ENCODE measurements around the gene PFN3. TPM values are rescaled to one million over a fixed set of nuclear protein-coding genes. Genes with fewer than 3 reads are reported as not detected.

PFN3 gene
- total and polyA plus RNA-seq, 8 donors, result not detected

GRCh38 chr5:177355162-177355867, 45.1 kb downstream of the PFN3 start:
- Histone ChIP-seq H3K4me1 (peaks cover 11 to 63% (median 39%) of the 10 kb centered on the region in 4 donors), H3K27me3 (no peaks in the 10 kb centered on the region), H3K27ac (no peak overlapping the region), H3K36me3 (no peaks in the 10 kb centered on the region), H3K4me3 (no peak overlapping the region), H3K9me3 (no peaks in the 10 kb centered on the region)
- intact Hi-C loops (cut with DNase I; ENCODE audit: low total_unique reads), result no loop called here
- no peak for TF ChIP-seq CTCF (IDR thresholded peaks at IDR 0.05)
- no peak for TF ChIP-seq POLR2AphosphoS5 (IDR thresholded peaks at IDR 0.05)
- no peak for TF ChIP-seq EP300 (IDR thresholded peaks at IDR 0.05)
- TF ChIP-seq POLR2A (IDR thresholded peaks at IDR 0.05), result no peak
- DNase-seq, result no peak
- WGBS, 5 donors, result 70 to 92% (median 91%) methylated on average over 1 of the region's 1 CpG

DNA sequence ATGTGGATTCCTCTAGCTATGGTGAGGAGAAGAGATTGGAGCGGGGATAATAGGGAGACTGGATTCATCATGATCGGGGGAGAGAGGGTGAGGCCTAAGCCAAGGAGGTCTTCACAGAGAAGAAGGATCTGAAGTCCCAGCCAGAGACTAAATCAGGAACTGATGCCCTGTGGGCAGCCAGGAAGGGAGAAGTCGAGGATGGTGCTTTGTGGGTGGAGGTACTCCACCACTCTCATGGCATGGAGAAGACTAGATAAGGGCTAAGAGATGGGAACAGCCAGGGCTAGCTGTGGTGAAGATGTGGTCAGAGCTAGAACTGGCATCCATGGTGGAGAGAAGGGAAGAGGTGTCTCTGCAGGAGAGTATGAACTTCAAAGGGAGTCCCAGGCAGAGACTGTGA, 45.8 kb downstream of the PFN3 start:
- Histone ChIP-seq H3K27ac (no peak overlapping the region), H3K27me3 (no peaks in the 10 kb centered on the region), H3K4me3 (no peak overlapping the region), H3K36me3 (peaks cover 0 to 5% (median 2%) of the 10 kb centered on the region in 4 donors), H3K4me1 (peaks cover 17 to 63% (median 43%) of the 10 kb centered on the region in 4 donors), H3K9me3 (no peaks in the 10 kb centered on the region)
- TF ChIP-seq POLR2AphosphoS5 (IDR thresholded peaks at IDR 0.05) (no peak), CTCF (IDR thresholded peaks at IDR 0.05) (no peak), EP300 (IDR thresholded peaks at IDR 0.05) (no peak), POLR2A (IDR thresholded peaks at IDR 0.05) (no peak)
- 76 to 82% (median 77%) methylated on average over 3 of the region's 3 CpGs for WGBS, 5 donors
- DNase-seq, result no peak
- intact Hi-C loops (cut with DNase I; ENCODE audit: low total_unique reads), result no loop called here

- Histone ChIP-seq H3K4me3 (no peak overlapping the region), H3K36me3 (peaks cover 0 to 10% (median 5%) of the 10 kb centered on the region in 4 donors), H3K27me3 (no peaks in the 10 kb centered on the region), H3K27ac (no peak overlapping the region), H3K4me1 (peaks cover 22 to 63% (median 44%) of the 10 kb centered on the region in 4 donors), H3K9me3 (no peaks in the 10 kb centered on the region)
- intact Hi-C loops (cut with DNase I; ENCODE audit: low total_unique reads), result no loop called here
- DNase-seq, result no peak
- no peak for TF ChIP-seq POLR2AphosphoS5 (IDR thresholded peaks at IDR 0.05)
- TF ChIP-seq POLR2A (IDR thresholded peaks at IDR 0.05), result no peak
- TF ChIP-seq CTCF (IDR thresholded peaks at IDR 0.05), result no peak
- TF ChIP-seq EP300 (IDR thresholded peaks at IDR 0.05), result no peak
- 78 to 92% (median 81%) methylated on average over 3 of the region's 3 CpGs for WGBS, 5 donors
Observed at GRCh38 chr5:177354256-177354655, 46.2 kb downstream of the PFN3 start.

GRCh38 chr5:177353093-177353492, 47.4 kb downstream of the PFN3 start:
- H3K9me3 ChIP-seq, result no peaks in the 10 kb centered on the region
- H3K4me3 ChIP-seq, result no peak overlapping the region
- H3K36me3 ChIP-seq, result peaks cover 0 to 14% (median 8%) of the 10 kb centered on the region in 4 donors
- H3K4me1 ChIP-seq, result peaks cover 27 to 63% (median 44%) of the 10 kb centered on the region in 4 donors
- no peak overlapping the region for H3K27ac ChIP-seq
- WGBS, 5 donors, result 62 to 85% (median 80%) methylated on average over 3 to 5 of the region's 5 CpGs
- intact Hi-C loops (cut with DNase I; ENCODE audit: low total_unique reads), result no loop called here
- TF ChIP-seq EP300 (IDR thresholded peaks at IDR 0.05), result no peak
- no peak for TF ChIP-seq POLR2A (IDR thresholded peaks at IDR 0.05)
- no peak for TF ChIP-seq POLR2AphosphoS5 (IDR thresholded peaks at IDR 0.05)
- TF ChIP-seq CTCF (IDR thresholded peaks at IDR 0.05), result no peak
- H3K27me3 ChIP-seq, result no peaks in the 10 kb centered on the region
- DNase-seq, result no peak

Data from stomach (tissue), 9 donors.